ENCODE results near the gene SLC35E3. TPM values are rescaled to one million over a fixed set of nuclear protein-coding genes. Genes with fewer than 3 reads are reported as not detected.

Gene SLC35E3
- polyA plus RNA-seq, 2 of the 4 experiments (the other 2 are of a cell fraction) = 5.1 to 22.1 TPM

DNA sequence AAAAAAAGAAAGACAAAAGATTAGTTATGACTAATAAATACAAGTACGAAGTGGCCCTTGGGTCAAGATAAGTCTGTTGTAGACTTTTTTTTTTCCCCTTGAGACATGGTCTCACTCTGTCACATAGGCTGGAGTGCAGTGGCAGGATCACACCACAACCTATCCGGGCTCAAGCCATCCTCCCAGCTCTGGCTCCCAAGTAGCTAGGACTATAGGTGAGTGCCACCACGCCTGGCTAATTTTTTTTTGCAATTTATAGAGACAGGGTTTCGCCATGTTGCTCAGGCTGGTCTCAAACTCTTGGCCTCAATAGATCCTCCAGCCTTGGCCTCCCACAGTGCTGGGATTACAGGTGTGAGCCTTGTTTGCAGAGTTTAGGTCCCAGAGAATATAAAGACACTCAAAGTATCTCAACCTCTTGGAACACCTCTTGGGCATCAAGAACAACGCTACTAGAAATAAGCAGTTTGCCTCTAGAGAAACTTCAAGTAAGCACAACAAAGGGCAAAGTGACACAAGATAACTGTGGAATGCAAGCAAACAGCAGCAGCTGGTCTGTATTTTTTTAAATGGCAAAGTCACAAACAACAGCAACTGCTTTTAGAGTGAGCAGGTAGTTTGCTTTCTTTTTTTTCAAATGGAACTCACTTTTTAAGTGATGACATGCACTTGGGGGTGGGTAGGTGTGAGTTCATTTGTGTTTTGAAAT is 58.1 kb downstream of the SLC35E3 start:
- peaks cover 11% of the 10 kb centered on the region for H3K4me1 ChIP-seq
- 83% methylated on average over 5 of the region's 5 CpGs for WGBS (ENCODE audit: missing lambda C conversion rate)
- no peaks in the 10 kb centered on the region for H3K9me3 ChIP-seq
- no peak for FAIRE-seq
- no peak overlapping the region for H3K4me3 ChIP-seq
- no peak overlapping the region for H3K4me2 ChIP-seq
- H3K27ac ChIP-seq = no peak overlapping the region
- ChIA-PET CTCF (interaction anchor here (1.2 kb wide), 1 partner anchor 27 kb away, joined by 3 read pairs; no protein-coding TSS in a partner anchor), POLR2A (no interaction called here)
- ATAC-seq = no peak
- DNase-seq (ENCODE audit: low read depth in 1 of 2, low spot score in 1 of 2) = no peak
- no peak for TF ChIP-seq PHF8 (IDR thresholded peaks at IDR 0.05; ENCODE audit: borderline replicate concordance, low read depth)
- TF ChIP-seq, protein P1, sequence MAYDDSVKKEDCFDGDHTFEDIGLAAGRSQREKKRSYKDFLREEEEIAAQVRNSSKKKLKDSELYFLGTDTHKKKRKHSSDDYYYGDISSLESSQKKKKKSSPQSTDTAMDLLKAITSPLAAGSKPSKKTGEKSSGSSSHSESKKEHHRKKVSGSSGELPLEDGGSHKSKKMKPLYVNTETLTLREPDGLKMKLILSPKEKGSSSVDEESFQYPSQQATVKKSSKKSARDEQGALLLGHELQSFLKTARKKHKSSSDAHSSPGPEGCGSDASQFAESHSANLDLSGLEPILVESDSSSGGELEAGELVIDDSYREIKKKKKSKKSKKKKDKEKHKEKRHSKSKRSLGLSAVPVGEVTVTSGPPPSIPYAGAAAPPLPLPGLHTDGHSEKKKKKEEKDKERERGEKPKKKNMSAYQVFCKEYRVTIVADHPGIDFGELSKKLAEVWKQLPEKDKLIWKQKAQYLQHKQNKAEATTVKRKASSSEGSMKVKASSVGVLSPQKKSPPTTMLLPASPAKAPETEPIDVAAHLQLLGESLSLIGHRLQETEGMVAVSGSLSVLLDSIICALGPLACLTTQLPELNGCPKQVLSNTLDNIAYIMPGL (CRISPR knock-in tag; IDR thresholded peaks at IDR 0.05; ENCODE audit: borderline replicate concordance) = no peak
- no peak for TF ChIP-seq SMC3 (IDR thresholded peaks at IDR 0.05)
- no peak for TF ChIP-seq GATA3 (IDR thresholded peaks at IDR 0.05; ENCODE audit: borderline replicate concordance)
- TF ChIP-seq CEBPB (IDR thresholded peaks at IDR 0.05) = no peak
- no peak for TF ChIP-seq KDM5A (IDR thresholded peaks at IDR 0.05)
- no peak for TF ChIP-seq EHF (CRISPR knock-in tag; IDR thresholded peaks at IDR 0.05)
- TF ChIP-seq, protein P2, sequence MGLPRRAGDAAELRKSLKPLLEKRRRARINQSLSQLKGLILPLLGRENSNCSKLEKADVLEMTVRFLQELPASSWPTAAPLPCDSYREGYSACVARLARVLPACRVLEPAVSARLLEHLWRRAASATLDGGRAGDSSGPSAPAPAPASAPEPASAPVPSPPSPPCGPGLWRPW (IDR thresholded peaks at IDR 0.05) = no peak
- TF ChIP-seq, protein P3, sequence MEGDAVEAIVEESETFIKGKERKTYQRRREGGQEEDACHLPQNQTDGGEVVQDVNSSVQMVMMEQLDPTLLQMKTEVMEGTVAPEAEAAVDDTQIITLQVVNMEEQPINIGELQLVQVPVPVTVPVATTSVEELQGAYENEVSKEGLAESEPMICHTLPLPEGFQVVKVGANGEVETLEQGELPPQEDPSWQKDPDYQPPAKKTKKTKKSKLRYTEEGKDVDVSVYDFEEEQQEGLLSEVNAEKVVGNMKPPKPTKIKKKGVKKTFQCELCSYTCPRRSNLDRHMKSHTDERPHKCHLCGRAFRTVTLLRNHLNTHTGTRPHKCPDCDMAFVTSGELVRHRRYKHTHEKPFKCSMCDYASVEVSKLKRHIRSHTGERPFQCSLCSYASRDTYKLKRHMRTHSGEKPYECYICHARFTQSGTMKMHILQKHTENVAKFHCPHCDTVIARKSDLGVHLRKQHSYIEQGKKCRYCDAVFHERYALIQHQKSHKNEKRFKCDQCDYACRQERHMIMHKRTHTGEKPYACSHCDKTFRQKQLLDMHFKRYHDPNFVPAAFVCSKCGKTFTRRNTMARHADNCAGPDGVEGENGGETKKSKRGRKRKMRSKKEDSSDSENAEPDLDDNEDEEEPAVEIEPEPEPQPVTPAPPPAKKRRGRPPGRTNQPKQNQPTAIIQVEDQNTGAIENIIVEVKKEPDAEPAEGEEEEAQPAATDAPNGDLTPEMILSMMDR (IDR thresholded peaks at IDR 0.05) = no peak
- TF ChIP-seq RNF2 (IDR thresholded peaks at IDR 0.05; ENCODE audit: borderline replicate concordance, low read depth) = no peak
- no peak for TF ChIP-seq KDM1A (IDR thresholded peaks at IDR 0.05; ENCODE audit: low read depth)
- TF ChIP-seq, protein P4, sequence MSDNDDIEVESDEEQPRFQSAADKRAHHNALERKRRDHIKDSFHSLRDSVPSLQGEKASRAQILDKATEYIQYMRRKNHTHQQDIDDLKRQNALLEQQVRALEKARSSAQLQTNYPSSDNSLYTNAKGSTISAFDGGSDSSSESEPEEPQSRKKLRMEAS (IDR thresholded peaks at IDR 0.05) = no peak
- TF ChIP-seq ZSCAN20 (CRISPR knock-in tag; IDR thresholded peaks at IDR 0.05) = no peak
- no peak for TF ChIP-seq FOSL2 (IDR thresholded peaks at IDR 0.05)
- no peak for TF ChIP-seq FOSL2 (CRISPR knock-in tag; IDR thresholded peaks at IDR 0.05)
- TF ChIP-seq CBX8 (IDR thresholded peaks at IDR 0.05) = no peak
- no peak for TF ChIP-seq EP300 (IDR thresholded peaks at IDR 0.05)
- no peak for TF ChIP-seq BHLHE40 (IDR thresholded peaks at IDR 0.05; ENCODE audit: low read depth, low read length)
- no peak for TF ChIP-seq ESRRA (IDR thresholded peaks at IDR 0.05; ENCODE audit: borderline replicate concordance, low read length)

DNA sequence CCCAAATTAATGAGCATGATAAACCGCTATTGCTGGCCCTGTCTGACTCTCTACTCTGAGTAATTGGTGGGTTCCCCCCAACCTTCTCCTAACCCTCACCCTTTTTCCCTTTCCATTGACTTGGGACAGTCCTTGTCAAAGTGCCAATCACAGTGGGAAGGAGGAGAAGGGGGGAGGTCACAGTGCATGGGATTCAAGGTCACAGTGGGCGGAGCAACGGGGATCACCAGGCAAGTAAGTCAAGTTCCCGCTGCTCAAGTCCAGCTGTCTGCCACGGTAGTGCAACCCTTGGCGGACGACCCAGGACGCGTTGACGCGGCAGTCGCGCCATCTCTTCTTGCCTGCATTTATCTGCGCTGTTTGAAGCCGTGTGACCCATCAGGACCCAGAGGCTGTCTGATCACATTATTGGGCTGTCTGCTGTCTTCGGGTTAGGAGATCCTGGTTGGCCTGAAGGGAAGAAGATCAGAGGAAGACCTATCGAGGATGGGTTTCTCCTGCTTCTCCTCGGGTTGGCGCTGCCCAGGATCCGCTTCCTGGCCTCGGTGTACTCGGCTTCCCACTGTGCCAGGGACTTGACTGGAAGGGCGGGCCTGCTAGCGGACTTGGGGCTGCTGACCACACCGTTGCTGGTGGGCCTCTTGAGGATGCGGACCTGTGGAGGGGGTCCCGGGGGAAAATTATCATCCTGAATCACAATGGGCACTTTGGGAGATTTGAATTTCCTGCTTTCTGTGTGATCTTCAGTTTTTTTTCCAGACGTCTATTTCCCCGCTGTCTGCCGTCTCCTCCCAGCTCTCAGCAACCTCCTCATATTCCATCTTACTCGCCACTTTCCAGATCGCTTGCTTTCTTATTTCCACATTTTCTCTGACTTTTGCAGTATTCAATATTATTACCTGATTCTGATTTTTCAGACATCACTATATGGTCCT is 58.9 kb downstream of the SLC35E3 start:
- DNase-seq (ENCODE audit: low read depth in 1 of 2, low spot score in 1 of 2) (no peak), FAIRE-seq (no peak), ATAC-seq (no peak)
- H3K4me2 ChIP-seq = no peak overlapping the region
- POLR2A ChIA-PET = no interaction called here
- H3K9me3 ChIP-seq = no peaks in the 10 kb centered on the region
- no peak overlapping the region for H3K4me3 ChIP-seq
- 89% methylated on average over 32 of the region's 32 CpGs for WGBS (ENCODE audit: missing lambda C conversion rate)
- peaks cover 11% of the 10 kb centered on the region for H3K4me1 ChIP-seq
- no peak overlapping the region for H3K27ac ChIP-seq
- CTCF ChIA-PET = interaction anchor here (0.9 kb wide), 1 partner anchor 10 kb away, joined by 3 read pairs; no protein-coding TSS in a partner anchor
- TF ChIP-seq RARB (CRISPR knock-in tag; IDR thresholded peaks at IDR 0.05) (no peak), POLR2A (IDR thresholded peaks at IDR 0.05; ENCODE audit: low read length) (no peak), NR3C1 (IDR thresholded peaks at IDR 0.05) (no peak), CBX8 (IDR thresholded peaks at IDR 0.05) (no peak), CHD2 (IDR thresholded peaks at IDR 0.05; ENCODE audit: low read length, partially characterized antibody) (no peak), BHLHE40 (IDR thresholded peaks at IDR 0.05; ENCODE audit: low read depth, low read length) (no peak), POLR2AphosphoS2 (conservative IDR thresholded peaks at IDR 0.05; ENCODE audit: low read length) (no peak), HOXB5 (CRISPR knock-in tag; IDR thresholded peaks at IDR 0.05) (no peak), EHF (CRISPR knock-in tag; IDR thresholded peaks at IDR 0.05) (no peak), ESRRA (IDR thresholded peaks at IDR 0.05; ENCODE audit: borderline replicate concordance, low read length) (no peak), SREBF2 (IDR thresholded peaks at IDR 0.05) (no peak), HDAC2 (IDR thresholded peaks at IDR 0.05) (no peak), CHD4 (IDR thresholded peaks at IDR 0.05; ENCODE audit: borderline replicate concordance) (no peak), TP53 (CRISPR knock-in tag; IDR thresholded peaks at IDR 0.05) (no peak)
- TF ChIP-seq, protein P5, sequence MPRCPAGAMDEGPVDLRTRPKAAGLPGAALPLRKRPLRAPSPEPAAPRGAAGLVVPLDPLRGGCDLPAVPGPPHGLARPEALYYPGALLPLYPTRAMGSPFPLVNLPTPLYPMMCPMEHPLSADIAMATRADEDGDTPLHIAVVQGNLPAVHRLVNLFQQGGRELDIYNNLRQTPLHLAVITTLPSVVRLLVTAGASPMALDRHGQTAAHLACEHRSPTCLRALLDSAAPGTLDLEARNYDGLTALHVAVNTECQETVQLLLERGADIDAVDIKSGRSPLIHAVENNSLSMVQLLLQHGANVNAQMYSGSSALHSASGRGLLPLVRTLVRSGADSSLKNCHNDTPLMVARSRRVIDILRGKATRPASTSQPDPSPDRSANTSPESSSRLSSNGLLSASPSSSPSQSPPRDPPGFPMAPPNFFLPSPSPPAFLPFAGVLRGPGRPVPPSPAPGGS (IDR thresholded peaks at IDR 0.05) = no peak
- TF ChIP-seq, protein P6, sequence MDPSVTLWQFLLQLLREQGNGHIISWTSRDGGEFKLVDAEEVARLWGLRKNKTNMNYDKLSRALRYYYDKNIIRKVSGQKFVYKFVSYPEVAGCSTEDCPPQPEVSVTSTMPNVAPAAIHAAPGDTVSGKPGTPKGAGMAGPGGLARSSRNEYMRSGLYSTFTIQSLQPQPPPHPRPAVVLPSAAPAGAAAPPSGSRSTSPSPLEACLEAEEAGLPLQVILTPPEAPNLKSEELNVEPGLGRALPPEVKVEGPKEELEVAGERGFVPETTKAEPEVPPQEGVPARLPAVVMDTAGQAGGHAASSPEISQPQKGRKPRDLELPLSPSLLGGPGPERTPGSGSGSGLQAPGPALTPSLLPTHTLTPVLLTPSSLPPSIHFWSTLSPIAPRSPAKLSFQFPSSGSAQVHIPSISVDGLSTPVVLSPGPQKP (IDR thresholded peaks at IDR 0.05; ENCODE audit: low read depth, low read length) = no peak

Data from A549 (cell line).